ENCODE data around the gene ACOX3.
"Not testable (repeated sequence)": the region's sequence is repeated elsewhere in the genome, so short reads cannot be mapped to it uniquely, and the experiment has no call there.

The ACOX3 gene

DNA sequence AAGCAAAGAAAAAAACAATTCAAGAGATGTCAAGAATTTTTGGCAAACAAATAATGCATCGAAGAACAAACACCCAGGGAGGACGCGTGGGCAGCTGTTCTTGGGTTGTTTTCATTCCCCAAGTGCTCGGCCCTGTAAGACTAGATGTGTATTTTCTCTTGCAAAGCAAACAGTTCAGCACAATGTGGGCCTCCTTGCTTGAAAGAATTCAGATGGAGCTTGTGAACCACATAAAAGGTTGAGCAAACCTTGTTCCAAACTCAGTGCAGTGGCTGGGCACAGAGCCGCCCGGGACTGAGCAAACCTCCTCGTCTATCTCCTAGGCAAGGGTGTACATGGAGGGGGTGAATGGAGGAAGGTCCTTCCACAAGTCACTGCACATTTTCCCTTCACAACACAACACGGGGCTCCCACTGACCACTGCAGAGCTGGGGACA, 88.6 kb downstream of the ACOX3 start:
- H3K4me3 Mint-ChIP-seq = no peak overlapping the region
- no peak overlapping the region for H3K27ac Mint-ChIP-seq (ENCODE audit: low read depth)
- H3K9me3 Mint-ChIP-seq = no peaks in the 10 kb centered on the region
- peaks cover 1% of the 10 kb centered on the region for H3K36me3 Mint-ChIP-seq (ENCODE audit: insufficient read depth)
- no peak for ATAC-seq (replicated peaks; ENCODE audit: extremely low read depth, poor library complexity, severe bottlenecking)
- H3K4me1 Mint-ChIP-seq = no peaks in the 10 kb centered on the region
- peaks cover 11% of the 10 kb centered on the region for H3K27me3 Mint-ChIP-seq
- no peak for DNase-seq (ENCODE audit: low spot score in 2 of 2)

DNA sequence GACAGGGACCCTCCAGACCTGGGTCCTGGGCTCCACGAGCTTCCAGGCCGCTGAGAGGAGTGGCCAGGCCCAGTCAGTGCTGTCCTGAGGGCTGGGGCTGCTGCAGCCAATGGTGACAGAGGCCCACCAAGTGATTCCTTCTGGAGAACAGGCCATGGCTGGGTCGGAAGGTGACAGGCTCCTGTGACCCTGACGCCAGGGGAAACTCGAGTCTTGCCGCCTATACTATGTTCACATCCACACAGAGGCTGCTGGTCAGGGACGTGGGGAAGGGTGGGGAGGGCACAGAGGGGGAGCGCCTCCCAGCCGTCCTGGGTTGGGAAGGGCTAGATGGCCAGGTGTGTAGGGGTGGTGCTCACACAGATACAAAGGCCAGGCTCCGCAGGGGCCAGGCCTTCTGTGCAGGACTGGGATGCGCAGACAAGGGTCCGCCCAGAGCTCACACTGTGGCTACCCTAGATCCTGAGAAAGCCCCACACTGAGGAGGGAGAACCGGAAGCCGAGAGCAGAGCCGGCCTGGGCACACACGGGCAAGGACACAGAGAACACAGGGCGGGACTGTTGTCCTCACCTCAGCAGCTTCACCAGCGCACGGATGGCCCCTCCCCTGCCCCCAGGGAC, 89.6 kb downstream of the ACOX3 start:
- H3K27ac Mint-ChIP-seq (ENCODE audit: low read depth) = no peak overlapping the region
- no peak for DNase-seq (ENCODE audit: low spot score in 2 of 2)

GRCh38 chr4:8350352-8350751, 90.2 kb downstream of the ACOX3 start:
- Mint-ChIP-seq H3K4me1 (no peaks in the 10 kb centered on the region), H3K4me3 (no peak overlapping the region), H3K36me3 (ENCODE audit: insufficient read depth) (peaks cover 1% of the 10 kb centered on the region), H3K27ac (ENCODE audit: low read depth) (no peak overlapping the region), H3K9me3 (no peaks in the 10 kb centered on the region), H3K27me3 (peaks cover 11% of the 10 kb centered on the region)
- DNase-seq (ENCODE audit: low spot score in 2 of 2) (no peak), ATAC-seq (replicated peaks; ENCODE audit: extremely low read depth, poor library complexity, severe bottlenecking) (no peak)

More for the DNA sequence above, 89.6 kb downstream of the ACOX3 start:
- Mint-ChIP-seq H3K36me3 (ENCODE audit: insufficient read depth) (peaks cover 1% of the 10 kb centered on the region), H3K4me1 (no peaks in the 10 kb centered on the region), H3K27me3 (peaks cover 11% of the 10 kb centered on the region), H3K9me3 (no peaks in the 10 kb centered on the region), H3K4me3 (no peak overlapping the region)
- ATAC-seq (replicated peaks; ENCODE audit: extremely low read depth, poor library complexity, severe bottlenecking) = no peak

DNA sequence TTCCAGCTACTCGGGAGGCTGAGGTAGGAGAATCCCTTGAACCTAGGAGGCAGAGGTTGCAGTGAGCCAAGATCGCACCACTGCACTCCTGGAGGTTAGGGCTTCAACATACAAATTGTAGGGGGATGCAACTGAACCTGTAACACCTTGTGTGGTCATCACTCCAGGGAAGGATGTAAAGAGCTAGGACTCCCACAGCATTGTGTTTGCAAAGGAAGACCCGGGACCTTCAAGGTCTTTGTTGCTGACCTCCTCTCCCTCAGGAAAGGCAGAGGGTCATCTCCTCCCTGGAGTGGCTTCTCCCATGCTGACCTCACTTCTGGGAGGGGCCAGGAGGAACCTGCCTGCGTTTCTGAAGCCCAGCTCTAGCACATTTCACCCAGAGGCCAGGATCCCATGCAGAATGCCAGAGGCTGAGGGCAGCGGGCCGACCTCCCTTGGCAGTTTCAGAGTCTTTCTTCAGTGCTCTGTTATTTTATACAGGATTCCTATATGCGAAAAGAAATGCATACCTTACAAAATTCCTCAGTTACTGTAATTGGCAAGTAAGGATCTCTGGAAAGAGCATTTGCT, 90.8 kb downstream of the ACOX3 start:
- no peak for DNase-seq (ENCODE audit: low spot score in 2 of 2)
- H3K27ac Mint-ChIP-seq (ENCODE audit: low read depth) = no peak overlapping the region
- ATAC-seq (replicated peaks; ENCODE audit: extremely low read depth, poor library complexity, severe bottlenecking) = no peak
- H3K27me3 Mint-ChIP-seq = peaks cover 17% of the 10 kb centered on the region
- H3K4me3 Mint-ChIP-seq = no peak overlapping the region
- H3K4me1 Mint-ChIP-seq = no peaks in the 10 kb centered on the region
- H3K36me3 Mint-ChIP-seq (ENCODE audit: insufficient read depth) = peaks cover 1% of the 10 kb centered on the region
- no peaks in the 10 kb centered on the region for H3K9me3 Mint-ChIP-seq

DNA sequence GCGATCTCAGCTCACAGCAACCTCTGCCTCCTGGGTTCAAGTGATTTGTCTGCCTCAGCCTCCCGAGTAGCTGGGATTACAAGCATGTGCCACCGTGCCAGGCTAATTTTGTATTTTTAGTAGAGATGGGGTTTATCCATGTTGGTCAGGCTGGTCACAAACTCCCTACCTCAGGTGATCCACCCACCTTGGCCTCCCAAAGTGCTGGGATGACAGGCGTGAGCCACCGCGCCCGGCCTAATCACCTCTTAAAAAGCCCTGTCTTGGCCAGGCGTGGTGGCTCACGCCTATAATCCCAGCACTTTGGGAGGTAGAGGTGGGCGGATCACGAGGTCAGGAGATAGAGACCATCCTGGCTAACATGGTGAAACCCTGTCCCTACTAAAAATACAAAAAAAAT, 91.3 kb downstream of the ACOX3 start:
- H3K27me3 Mint-ChIP-seq = peaks cover 22% of the 10 kb centered on the region
- not testable (repeated sequence) for H3K4me1 Mint-ChIP-seq; H3K27ac Mint-ChIP-seq (ENCODE audit: low read depth); H3K9me3 Mint-ChIP-seq; H3K36me3 Mint-ChIP-seq (ENCODE audit: insufficient read depth); ATAC-seq (replicated peaks; ENCODE audit: extremely low read depth, poor library complexity, severe bottlenecking); DNase-seq (ENCODE audit: low spot score in 2 of 2); H3K4me3 Mint-ChIP-seq

GRCh38 chr4:8348071-8348470, 92.5 kb downstream of the ACOX3 start:
- Mint-ChIP-seq H3K9me3 (no peaks in the 10 kb centered on the region), H3K4me1 (no peaks in the 10 kb centered on the region), H3K27ac (ENCODE audit: low read depth) (no peak overlapping the region), H3K36me3 (ENCODE audit: insufficient read depth) (peaks cover 1% of the 10 kb centered on the region), H3K27me3 (peaks cover 25% of the 10 kb centered on the region), H3K4me3 (no peak overlapping the region)
- DNase-seq (ENCODE audit: low spot score in 2 of 2) = no peak
- no peak for ATAC-seq (replicated peaks; ENCODE audit: extremely low read depth, poor library complexity, severe bottlenecking)

DNA sequence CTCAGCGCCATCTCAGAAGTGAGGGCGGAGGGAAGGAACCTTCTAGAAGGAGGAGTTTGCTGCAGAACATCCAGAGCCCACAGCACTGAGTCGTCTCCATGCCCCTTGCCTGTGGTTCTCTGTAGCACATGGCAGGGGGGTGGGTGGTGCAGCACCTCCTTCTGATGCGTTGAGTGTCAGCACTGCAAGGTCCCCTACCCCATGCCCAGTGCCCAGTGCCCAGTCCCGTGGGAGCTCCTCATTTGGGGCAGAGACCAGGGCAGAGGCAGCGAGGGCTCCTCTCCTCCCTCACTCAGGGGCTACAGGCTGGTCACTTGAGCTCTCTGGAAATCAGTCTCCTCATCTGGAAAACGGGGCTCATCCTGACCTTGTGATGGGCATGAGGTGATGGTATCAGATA, 92.9 kb downstream of the ACOX3 start:
- Mint-ChIP-seq H3K27me3 (peaks cover 29% of the 10 kb centered on the region), H3K4me1 (no peaks in the 10 kb centered on the region), H3K9me3 (no peaks in the 10 kb centered on the region), H3K36me3 (ENCODE audit: insufficient read depth) (peaks cover 1% of the 10 kb centered on the region), H3K4me3 (no peak overlapping the region), H3K27ac (ENCODE audit: low read depth) (no peak overlapping the region)
- DNase-seq (ENCODE audit: low spot score in 2 of 2) (no peak), ATAC-seq (replicated peaks; ENCODE audit: extremely low read depth, poor library complexity, severe bottlenecking) (no peak)

DNA sequence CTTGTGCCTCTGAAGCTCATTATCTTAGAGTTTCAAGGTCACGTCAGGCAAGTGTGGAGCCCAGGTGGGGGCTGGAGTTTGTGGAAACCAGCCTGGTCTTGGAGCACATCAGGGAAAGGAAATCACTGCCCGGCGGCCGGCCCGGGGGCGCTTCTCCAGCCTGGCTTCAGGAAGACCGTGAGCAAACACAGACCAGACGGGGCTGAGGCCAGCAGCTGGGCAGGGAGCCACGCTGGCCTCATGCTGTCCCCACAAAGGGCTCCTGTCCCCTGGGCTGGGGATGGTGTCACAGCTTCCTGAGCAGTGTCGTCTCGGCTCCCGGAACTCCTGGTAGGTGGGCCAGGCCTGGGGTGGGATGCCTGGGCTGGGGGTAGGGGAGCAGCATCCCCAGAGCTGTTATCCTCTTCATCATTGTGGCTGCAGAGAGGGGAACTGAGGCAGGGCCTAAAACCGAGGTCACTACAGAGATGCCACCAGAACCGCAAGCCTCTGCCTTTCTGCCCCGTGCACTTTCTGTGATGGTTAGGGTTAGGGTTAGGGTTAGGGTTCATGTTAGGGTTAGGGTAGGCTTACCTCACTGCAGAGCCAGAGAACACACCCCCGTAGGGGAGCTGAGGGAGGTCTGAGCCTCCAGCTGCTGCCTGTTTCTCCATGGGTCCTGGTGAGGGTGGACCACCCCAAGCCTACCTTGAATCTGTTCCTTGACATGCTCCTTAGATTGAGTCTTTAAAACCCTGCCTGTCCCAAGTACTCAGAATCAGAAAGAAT, 93.5 kb downstream of the ACOX3 start:
- no peak overlapping the region for H3K27ac Mint-ChIP-seq (ENCODE audit: low read depth)
- no peaks in the 10 kb centered on the region for H3K4me1 Mint-ChIP-seq
- no peaks in the 10 kb centered on the region for H3K9me3 Mint-ChIP-seq
- no peak overlapping the region for H3K4me3 Mint-ChIP-seq
- peaks cover 1% of the 10 kb centered on the region for H3K36me3 Mint-ChIP-seq (ENCODE audit: insufficient read depth)
- peaks cover 35% of the 10 kb centered on the region for H3K27me3 Mint-ChIP-seq
- DNase-seq (ENCODE audit: low spot score in 2 of 2) = no peak
- ATAC-seq (replicated peaks; ENCODE audit: extremely low read depth, poor library complexity, severe bottlenecking) = no peak

GRCh38 chr4:8345946-8346814, 94.3 kb downstream of the ACOX3 start:
- DNase-seq (ENCODE audit: low spot score in 2 of 2) = no peak
- no peak overlapping the region for H3K4me3 Mint-ChIP-seq
- H3K36me3 Mint-ChIP-seq (ENCODE audit: insufficient read depth) = no peaks in the 10 kb centered on the region
- H3K4me1 Mint-ChIP-seq = no peaks in the 10 kb centered on the region
- no peaks in the 10 kb centered on the region for H3K9me3 Mint-ChIP-seq
- peaks cover 43% of the 10 kb centered on the region for H3K27me3 Mint-ChIP-seq
- no peak for ATAC-seq (replicated peaks; ENCODE audit: extremely low read depth, poor library complexity, severe bottlenecking)
- no peak overlapping the region for H3K27ac Mint-ChIP-seq (ENCODE audit: low read depth)

DNA sequence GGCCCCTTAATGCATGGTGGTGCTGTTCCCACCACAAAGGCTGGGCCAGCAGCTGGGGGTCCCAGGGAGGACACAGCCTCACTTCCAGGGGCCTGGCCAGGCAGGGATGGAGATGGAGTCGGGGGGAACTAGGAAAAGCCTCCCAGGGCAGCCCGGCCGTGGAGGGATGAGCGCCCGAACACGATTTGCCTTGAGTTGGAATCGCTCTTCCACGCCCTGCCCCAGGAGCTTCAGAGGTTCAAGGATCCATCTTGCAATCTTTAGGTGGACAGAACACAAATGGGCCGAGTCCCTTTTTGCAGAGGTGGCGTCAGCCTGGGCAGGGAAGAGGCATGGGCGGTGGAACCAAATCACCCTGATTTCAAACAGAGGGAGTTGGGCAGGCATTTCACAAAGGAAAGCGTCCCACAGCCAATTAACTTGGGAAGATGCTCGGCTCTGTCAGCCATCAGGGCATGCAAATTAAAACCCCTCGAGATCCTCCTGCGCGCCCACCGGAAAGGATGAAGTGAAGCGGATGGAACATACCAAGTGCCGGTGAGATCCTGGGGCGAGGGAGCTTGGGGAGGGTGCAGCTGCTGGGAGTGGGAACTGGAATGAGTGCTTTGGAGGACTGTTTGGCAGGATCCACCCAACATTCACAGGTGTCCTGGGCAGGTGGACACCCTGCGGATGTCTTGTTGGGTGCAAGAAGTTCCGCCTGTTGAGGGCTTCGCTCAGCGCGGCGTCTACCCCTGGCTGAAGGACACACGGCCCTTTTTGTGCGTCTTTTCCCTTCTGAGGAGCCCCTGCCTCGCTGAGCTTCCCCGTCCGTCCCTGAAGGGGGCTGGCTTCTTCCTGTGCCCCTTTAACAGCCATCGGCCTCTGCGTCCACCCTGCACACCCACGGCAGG, 95.2 kb downstream of the ACOX3 start:
- no peak for DNase-seq (ENCODE audit: low spot score in 2 of 2)
- no peaks in the 10 kb centered on the region for H3K4me1 Mint-ChIP-seq
- no peak for ATAC-seq (replicated peaks; ENCODE audit: extremely low read depth, poor library complexity, severe bottlenecking)
- no peak overlapping the region for H3K4me3 Mint-ChIP-seq
- no peaks in the 10 kb centered on the region for H3K36me3 Mint-ChIP-seq (ENCODE audit: insufficient read depth)
- H3K27ac Mint-ChIP-seq (ENCODE audit: low read depth) = no peak overlapping the region
- no peaks in the 10 kb centered on the region for H3K9me3 Mint-ChIP-seq
- H3K27me3 Mint-ChIP-seq = peaks cover 37% of the 10 kb centered on the region

DNA sequence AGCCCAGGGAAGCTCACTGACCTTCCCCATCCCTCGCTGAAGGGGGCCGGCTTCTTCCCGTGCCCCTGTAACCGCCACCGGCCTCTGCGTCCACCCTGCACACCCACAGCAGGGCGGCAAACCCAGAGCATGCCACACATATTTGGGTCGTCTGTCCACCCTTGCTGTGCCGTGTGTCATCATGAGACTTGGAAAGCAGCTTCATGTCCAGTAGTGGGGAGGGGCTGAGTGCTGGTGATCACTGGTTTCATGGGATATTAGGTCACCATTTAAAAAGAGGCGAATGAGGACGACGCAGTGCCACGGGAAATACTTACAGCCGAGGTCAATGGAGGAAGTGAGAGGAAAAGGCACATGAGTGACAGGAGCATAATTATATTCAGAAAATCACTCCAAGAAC, 96.1 kb downstream of the ACOX3 start:
- no peaks in the 10 kb centered on the region for H3K36me3 Mint-ChIP-seq (ENCODE audit: insufficient read depth)
- DNase-seq (ENCODE audit: low spot score in 2 of 2) (no peak), ATAC-seq (replicated peaks; ENCODE audit: extremely low read depth, poor library complexity, severe bottlenecking) (no peak)
- no peaks in the 10 kb centered on the region for H3K9me3 Mint-ChIP-seq
- no peaks in the 10 kb centered on the region for H3K4me1 Mint-ChIP-seq
- peaks cover 33% of the 10 kb centered on the region for H3K27me3 Mint-ChIP-seq
- H3K27ac Mint-ChIP-seq (ENCODE audit: low read depth) = no peak overlapping the region
- H3K4me3 Mint-ChIP-seq = no peak overlapping the region

DNA sequence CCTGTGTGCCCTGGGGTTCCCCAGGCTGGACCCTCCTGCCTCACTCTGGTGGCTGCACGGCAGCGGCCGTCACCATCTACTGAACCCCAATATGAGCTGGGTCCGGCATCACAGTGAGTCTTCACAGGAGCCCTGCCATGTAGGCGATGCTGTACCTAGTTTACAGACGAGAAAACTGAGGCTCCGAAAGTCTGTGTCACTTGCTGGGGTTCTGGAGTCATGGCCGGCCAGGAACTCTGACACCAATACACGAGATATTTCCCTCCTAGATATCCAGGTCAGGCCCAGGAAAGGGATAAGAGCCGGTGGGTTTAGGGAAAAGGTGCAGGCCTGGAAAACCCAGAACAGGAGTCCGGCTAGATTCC, 96.6 kb downstream of the ACOX3 start:
- no peaks in the 10 kb centered on the region for H3K4me1 Mint-ChIP-seq
- H3K36me3 Mint-ChIP-seq (ENCODE audit: insufficient read depth) = no peaks in the 10 kb centered on the region
- ATAC-seq (replicated peaks; ENCODE audit: extremely low read depth, poor library complexity, severe bottlenecking) = no peak
- H3K27ac Mint-ChIP-seq (ENCODE audit: low read depth) = no peak overlapping the region
- peaks cover 38% of the 10 kb centered on the region for H3K27me3 Mint-ChIP-seq
- no peak for DNase-seq (ENCODE audit: low spot score in 2 of 2)
- no peak overlapping the region for H3K4me3 Mint-ChIP-seq
- H3K9me3 Mint-ChIP-seq = no peaks in the 10 kb centered on the region
